HL-60 (cell line): ENCODE results near the gene CISD2.

Source experiments
- POLR2AphosphoS5 ChIP-seq: IDR thresholded peaks from 2 replicates; pipeline ENCODE4 v1.6.1; 2012; ENCODE audit warnings: low read depth
- TF ChIP-seq, protein P1 (sequence below): IDR thresholded peaks from one replicate; pipeline ENCODE4 v1.5.1; 2011; ENCODE audit warnings: low read length, control low read depth, inconsistent platforms; ENCODE audit not compliant: insufficient read depth

DNA sequence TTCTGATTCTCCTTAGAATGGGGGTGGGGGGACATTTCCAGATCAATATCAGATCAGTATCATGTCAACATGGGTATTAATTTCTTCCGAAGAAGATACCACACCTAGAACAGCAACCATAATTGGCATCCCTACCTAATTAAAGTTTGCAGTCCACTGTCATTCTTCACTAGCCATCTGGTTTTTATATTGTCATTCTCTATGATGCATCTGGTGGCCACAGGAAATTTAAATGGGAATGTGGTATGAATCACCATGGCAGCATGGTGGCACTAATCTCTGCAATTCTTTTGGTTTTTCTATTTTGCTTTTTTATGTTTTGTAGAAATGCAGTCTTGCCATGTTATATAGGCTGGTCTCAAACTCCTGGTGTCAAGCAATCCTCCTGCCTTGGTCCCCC, 24.9 kb upstream of the CISD2 start:
- TF ChIP-seq, protein P1, sequence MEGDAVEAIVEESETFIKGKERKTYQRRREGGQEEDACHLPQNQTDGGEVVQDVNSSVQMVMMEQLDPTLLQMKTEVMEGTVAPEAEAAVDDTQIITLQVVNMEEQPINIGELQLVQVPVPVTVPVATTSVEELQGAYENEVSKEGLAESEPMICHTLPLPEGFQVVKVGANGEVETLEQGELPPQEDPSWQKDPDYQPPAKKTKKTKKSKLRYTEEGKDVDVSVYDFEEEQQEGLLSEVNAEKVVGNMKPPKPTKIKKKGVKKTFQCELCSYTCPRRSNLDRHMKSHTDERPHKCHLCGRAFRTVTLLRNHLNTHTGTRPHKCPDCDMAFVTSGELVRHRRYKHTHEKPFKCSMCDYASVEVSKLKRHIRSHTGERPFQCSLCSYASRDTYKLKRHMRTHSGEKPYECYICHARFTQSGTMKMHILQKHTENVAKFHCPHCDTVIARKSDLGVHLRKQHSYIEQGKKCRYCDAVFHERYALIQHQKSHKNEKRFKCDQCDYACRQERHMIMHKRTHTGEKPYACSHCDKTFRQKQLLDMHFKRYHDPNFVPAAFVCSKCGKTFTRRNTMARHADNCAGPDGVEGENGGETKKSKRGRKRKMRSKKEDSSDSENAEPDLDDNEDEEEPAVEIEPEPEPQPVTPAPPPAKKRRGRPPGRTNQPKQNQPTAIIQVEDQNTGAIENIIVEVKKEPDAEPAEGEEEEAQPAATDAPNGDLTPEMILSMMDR: no peak
- no peak for TF ChIP-seq POLR2AphosphoS5
